ENCODE results near the gene DNTT.
"Not testable (repeated sequence)": the region's sequence is repeated elsewhere in the genome, so short reads cannot be mapped to it uniquely, and the experiment has no call there.

DNTT gene

DNA sequence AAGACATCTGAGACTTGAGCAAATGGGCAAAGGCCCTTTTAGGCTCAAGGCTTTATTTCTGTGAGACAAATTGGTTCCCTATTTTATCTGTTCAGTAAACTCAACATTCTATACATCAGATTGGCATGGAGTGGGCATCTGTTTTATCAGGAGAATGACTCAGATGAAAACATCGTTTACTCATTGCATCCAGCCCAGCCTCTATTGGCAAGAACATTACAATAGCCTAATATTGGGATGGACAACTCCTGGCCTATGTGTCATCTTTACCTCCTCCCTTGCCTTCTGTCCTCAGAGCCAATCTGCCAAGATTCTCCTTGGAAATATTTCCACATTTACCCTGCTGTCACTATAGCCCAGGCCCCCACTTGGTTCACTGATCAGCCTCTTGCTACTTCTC is 27.4 kb upstream of the DNTT start:
- FAIRE-seq = no peak

DNA sequence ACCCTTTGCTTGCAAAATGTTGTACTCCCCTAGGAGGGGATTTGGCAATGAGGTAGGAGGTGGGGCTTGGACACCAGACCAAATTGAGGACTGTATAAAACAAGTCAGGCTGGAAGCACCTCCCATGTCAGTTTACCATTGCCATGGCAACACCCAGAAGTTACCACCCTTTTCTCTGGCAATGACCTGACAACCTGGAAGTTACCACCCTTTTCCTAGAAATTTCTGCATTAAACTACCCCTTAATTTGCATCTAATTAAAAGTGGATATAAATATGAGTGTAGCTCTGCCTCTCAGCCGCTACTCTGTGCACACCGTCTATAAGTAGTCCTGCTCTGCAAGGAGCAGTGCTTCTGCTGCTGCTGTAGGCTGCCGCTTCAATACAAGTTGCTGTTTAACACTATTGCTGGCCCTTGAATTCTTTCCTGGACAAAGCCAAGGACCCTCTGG is 25.0 kb upstream of the DNTT start:
- no peak for FAIRE-seq

DNA sequence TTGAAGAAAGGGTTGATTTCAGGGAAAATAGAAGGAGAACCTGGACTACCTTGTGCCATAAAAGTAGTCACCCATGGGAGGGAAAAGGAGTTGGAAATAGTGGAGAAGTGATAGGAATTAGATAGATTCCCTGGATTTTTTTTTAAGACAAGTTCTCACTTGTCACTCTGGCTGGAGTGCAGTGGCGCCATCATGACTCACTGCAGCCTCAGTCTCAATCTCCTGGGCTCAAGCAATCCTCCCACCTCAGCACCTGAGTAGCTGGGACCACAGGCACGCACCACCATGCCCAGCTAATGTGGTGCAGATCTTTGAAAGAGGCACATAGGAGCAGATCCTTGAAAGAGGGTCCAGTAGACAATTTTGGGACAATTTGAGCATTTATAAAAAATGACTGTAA is 23.4 kb upstream of the DNTT start:
- FAIRE-seq = no peak

DNA sequence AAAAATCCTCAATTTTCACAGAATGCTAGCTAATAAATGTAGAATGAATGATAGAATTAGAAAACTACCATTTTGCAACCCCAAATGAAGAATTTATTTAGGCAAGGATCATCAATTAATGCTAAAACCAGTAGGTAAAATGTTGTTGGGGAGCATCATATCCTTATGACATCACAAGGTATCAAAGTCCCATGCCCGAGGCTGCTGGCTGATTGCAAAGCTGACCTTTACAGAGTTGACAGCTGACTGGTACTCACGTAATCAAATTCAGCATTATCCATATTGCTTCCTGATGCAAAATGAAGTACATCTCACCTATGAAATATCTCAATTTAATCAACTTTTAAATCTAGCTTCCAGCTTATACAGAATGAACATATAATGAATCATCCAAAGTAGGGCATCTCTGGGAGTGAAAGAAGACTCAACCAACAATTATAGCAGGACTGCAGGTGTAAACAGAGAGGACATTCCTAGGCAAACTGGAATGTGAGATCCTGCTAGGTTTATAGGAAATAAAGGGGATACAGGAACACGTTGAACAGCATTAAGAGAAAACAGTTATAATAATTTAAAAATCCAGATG is 22.7 kb upstream of the DNTT start:
- FAIRE-seq = no peak

DNA sequence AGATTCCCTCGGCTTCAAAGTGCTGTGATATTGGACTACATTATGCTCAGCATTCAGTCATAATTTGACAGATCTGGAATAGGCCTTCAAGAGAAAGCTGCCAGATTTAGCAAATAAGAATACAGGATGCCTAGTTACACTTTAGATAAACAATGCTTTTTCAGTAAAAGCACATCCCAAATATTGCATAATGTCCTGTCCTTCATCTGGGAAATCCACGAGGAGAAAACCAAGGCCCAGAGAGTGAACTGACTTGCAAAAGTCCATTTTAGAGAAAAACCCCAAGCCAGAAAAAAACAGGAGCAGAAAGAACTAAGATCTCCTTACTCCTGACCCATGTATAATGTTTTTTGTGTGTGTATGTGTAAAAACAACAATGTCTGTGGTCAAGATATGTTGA is 20.9 kb upstream of the DNTT start:
- FAIRE-seq = no peak

DNA sequence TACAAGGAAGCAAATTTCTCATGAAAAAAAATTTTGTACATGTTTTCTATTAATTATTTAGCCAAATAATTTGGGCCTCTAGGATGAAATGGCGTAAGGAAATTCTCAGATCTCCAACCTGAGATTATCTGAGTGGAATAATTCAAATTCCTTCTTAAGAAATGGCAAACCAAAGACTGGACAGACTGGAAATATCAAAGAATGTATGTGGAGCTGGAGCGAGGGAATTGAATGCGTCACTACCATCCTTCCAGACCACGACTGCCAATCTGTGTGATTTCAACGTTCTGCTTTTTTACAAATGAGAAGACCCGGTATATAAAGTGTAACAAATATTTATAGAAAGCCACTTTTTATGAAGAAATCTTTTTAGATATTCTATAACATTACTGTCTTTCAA is 20.5 kb upstream of the DNTT start:
- FAIRE-seq = no peak

DNA sequence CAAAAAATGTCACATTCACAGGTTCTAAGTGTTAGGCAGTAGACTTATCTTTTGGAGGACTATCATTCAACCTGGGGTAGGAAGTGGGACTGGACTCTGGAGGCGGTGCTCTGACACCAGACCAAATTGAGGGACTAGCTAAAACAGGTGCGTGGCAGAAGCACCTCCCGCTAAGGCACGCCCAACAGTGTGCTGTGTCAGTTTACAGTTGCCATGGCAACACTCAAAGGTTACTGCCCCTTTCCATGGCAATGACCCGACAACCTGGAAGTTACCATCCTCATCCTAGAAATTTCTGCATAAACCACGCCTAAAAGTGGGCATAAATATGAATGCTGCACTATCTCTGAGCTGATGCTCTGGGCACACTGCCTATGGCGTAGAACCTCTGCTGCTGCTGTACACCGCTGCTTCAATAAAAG is 18.9 kb upstream of the DNTT start:
- no peak for FAIRE-seq

DNA sequence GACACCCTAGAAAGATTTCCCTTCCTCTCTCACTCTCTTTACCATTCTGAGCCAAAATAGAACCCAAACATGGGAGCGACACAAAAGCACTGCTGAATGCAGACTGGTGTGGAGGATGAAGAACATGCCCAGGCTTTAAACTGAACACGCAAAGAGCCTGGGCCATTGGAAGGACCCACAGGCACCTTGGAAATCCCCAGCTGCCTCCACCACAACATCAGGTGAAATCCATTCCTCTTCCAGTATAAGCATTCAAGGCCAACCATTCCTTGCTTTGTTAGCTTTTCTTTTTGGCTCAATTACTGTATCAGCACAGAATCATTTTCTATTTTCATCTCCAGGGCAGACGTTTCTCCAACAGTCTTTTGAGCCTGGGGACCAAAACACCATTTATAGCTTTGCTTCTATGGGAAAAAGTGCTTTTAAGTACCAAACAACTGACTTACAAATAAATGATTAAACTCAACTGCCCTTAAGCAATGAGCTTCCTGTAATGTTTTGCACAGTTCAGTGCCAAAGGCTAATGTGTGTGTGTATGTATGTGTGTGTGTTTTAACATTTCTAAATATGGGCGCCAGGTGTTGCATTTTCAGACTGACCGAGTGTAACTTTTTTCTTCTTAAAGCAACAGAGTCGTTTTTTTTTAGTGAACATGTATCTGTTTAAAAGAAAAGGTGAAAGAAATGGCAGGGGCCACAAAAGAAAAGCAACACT is 16.7 kb upstream of the DNTT start:
- FAIRE-seq = peak; percentile 93

DNA sequence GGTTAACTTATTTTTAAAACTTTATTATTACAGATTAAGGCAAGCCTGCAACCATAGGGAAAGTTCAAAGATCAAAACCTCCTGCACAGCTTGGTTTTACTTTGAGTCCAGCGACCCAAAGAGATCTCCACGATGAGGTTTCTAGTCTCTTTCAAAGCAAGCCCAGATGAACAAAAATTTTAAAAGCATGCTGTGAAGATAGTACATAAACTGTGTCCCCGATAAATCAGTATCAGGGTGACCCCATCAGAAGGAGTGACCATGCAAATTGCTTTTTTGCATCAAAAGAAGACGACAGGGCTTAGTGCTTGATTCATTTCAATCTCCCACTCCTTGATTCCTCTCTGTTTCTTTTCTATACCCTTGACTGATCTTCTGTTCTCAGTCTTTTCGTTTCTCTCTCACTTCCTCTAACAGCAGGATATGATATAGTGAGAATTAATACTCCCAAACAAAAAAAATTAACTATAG is 16.0 kb upstream of the DNTT start:
- FAIRE-seq = no peak

DNA sequence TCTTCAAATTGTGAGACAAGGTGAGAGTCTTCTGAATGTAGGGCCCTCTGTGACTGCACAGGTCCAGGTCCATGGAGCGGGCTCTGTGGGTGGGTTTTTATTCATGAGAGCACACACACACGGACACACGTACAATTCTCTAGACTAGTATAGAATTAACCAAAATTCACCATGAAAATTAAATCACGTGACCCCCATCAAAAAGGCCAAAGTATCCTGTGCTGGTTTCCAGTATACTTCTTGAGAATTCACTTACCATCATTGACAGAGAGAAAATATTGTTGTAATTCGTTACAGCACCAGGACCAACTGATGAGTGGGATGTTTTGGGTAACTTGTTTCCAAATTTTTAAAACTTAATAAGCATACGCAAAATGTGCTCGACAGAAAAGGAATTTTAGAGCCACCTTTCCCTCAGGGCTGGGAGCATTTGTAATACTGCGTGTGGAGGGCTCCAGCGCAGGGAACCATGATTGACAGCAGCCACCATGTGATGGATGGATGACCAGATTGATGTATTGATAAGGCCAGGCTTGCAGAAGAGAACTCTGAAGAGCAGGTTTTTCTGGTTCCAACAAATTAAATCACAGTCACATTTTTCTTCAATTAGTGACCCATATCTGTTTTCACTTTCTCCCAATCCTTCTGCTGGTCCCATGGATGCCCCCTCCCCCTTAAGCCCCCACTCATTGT is 14.9 kb upstream of the DNTT start:
- no peak for FAIRE-seq

DNA sequence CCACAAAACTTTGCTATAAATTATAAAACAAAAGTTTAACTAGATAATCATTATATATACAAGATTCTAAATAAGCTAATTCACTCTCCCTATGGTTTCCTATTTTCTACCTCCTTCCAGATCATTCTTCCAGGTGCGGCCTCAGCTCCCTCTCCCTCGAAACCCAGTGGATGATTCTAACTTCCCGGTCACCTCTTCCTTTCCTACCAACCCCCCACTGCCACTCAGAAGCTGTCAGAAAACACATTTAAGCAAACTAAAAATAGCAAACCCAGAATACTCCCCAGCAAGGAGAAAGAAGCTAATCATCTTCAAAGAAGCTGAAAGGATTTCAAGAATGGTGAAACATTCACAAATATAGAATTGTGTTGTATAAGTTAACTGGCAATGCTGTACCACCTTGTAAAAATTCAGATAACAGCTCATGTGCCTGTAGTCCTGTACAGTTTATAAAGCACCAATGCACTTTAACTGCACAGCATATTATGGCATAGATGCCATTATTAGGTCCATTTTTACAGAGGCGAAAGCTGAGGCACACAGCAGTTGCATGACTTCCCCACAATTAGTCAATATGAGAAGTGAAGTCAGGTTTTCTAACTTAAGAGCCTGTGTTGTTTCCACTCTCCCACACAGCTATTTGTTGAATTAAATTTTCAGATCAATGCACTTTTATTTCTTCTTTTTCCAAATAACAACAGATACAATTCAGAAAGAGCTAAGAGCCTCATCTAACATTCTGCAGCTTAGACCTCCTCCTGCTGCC is 13.7 kb upstream of the DNTT start:
- no peak for FAIRE-seq

DNA sequence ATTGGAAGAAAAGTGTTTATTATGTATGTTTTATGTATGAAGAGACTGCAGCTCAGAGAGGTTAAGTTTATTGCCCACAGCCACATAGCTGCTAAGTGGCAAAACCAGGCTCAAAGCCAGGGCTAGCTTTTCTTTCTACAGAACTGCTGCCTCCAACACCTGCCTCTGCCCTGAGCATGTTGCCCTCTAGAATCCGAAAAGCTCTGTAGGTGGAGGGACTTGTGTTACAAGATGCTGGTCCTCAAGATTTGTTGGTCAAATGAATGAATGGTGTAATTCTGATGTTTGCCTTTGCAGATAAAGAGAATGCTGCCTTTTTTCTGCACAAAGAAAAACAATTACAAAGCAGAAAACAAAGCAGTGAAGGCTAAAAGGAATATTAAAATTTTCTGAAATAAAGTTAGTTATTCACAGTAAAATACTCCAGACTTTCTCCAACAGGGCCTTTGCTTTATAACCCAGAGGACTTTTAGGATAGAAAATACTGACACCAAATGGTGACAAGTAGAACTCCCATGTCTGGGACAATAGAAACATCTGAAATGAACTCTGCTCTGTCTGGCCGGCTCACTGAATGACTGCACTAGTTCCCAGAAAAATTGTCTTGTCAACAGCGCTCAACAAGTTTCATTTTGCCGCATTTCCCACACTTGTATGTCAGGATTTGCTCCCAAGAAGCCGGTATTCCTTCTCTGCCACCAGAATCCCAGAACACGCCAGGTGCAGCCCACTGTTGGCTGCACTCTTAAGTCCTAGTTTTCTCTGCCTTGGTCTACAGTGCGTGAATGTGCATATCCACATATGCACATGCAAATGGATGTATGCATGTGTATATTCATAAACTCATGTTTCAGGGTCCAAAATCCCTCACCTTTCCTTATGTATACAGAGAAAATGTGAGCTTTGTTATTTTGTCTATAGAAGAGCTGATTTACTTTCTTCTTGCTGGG is 11.0 kb upstream of the DNTT start:
- no peak for FAIRE-seq

DNA sequence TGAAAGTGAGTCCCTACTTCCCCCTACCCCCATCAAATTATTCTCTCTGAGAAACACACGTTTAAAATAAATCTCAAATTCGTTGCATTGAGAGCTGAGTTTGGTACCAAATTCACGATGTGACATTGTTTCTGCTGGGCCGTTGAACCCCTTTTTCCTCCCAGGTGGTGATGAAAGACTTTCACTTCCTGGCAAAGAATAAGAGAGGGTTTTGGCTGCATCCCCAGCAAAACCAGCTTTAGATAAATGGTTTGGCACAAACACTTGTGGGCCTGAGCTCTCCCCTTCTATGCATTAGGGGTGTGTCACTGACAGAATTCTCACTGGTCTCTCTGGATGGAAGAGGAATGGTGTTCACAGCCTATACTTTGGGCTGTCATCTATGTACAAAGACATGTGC is 8.8 kb upstream of the DNTT start:
- no peak for FAIRE-seq

DNA sequence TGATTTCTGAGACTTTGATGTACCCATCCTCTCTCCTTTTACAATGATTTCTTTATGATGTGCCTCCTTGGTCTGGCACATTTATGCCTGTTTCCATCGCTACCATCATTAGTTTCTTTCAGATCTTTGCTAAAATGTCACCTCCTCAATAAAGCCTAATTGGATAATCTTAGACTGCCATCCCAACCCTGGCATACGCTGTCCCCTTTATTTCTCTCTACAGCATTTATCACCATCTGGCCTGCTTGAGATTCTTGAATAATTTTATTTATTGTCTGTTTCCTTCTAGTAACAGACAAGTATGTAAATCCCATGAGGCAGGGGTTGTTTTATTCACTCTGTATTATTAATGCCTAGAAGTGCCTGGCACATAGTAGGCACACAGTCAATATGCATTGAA is 6.7 kb upstream of the DNTT start:
- FAIRE-seq = no peak

DNA sequence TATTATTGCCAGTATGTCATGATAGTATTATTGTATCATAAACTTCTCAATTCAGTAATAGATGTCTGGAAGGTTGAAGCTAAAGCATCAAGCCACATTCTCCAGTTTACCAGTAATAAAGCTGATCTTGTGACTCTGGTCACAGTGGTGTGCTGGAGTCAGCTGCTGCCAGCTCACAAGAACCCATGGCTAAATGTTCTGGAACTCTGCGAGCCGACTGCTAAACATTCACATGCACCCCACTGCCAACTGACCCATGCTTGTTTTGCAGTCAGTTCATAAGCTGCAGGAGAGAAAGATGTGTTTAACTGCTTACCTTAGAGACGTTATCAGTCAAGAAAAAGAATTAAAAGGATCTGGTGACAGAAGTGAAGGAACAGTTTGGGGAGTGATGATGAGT is 5.9 kb upstream of the DNTT start:
- no peak for FAIRE-seq

DNA sequence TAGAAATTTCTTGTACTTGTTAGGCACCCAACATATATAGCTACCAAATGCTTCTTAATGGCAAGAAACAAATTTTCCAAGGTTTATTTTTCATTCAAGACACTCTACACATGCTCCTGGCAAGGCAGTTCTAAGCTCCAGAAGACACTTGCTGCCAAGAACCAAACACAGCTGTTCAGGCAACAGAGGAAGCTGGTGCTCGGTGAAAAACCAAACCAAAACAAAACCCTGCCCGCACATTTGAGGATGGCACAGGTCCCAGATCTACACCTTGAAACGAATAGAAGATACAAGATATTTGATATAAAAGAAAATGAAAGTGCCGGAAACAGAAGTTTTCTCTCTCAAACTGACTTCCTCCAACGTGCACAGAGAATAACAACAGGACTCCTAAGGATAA is 4.9 kb upstream of the DNTT start:
- FAIRE-seq = no peak

DNA sequence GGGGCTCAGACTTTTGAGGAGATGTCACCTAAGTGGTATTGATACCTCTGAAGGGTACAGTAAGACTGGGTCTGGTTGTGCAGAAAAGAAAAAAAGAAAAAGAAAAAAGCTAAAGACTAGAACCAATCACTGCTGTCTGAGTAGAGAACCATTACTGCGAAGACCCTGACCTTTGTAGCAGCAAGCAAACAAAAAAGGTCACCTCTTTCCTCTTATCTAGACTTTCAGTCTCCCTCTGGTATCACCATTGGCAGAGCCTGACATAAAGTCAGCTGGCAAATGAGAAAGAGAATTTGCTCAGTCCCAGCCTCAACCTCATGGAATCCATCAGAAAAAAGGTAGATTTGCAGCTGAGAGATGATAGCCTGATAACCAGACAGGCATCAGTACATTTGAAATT is 2.6 kb upstream of the DNTT start:
- FAIRE-seq = no peak

DNA sequence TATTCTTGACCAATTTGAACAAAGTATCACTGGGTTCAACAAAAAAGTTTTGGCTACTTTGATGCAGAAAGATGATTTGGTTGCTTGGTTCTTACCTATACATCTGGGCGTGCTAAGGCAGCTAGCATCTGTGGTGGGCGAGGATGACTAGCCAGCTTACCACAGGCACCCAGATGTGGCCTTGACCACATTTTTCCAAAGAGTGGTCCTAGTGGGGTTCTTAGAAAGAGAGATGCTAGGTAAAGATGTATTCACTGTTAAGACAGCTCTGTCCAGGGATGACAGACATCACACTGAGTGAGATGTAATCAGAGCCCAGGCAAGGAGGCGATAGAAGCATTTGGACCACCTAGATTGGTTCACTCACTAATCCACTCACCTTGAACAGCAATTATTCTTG is 785 bp downstream of the DNTT start:
- no peak for FAIRE-seq

DNA sequence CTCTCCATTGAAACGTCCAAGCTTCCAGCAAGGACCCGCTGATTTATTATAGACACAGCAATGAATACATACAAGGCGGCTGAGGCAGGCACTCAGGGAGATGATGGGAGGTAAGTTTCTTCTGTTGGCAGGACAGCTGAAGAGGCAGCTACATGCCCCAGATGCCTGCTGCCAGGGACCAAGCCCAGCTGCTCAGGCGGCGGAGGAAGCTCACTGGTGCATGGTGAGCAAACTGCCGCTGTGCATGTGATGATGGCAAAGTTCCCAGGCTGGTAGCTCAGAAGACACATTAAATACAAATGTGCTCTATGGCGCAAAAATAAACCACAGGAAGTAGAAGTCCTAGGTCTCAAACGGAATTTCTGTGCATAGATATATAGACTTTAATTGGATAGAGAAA is 2.3 kb downstream of the DNTT start:
- FAIRE-seq = no peak

DNA sequence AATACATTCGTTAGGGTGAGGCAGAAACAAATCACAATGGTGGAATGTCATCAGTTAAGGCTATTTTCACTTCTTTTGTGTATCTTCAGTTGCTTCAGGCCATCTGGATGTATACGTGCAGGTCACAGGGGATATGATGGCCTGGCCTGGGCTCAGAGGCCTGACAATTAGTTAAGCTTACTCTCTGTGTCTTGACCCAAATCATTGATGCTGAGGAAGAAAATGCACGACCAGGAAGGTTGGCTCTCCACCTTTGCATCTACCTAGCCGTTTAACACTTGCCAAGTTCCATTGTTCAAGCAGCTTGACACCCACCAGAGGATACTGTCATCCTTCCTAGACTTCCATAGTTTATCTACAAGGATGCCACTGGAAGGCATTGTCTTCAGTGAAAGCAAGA is 4.6 kb downstream of the DNTT start:
- FAIRE-seq = not testable (repeated sequence)

DNA sequence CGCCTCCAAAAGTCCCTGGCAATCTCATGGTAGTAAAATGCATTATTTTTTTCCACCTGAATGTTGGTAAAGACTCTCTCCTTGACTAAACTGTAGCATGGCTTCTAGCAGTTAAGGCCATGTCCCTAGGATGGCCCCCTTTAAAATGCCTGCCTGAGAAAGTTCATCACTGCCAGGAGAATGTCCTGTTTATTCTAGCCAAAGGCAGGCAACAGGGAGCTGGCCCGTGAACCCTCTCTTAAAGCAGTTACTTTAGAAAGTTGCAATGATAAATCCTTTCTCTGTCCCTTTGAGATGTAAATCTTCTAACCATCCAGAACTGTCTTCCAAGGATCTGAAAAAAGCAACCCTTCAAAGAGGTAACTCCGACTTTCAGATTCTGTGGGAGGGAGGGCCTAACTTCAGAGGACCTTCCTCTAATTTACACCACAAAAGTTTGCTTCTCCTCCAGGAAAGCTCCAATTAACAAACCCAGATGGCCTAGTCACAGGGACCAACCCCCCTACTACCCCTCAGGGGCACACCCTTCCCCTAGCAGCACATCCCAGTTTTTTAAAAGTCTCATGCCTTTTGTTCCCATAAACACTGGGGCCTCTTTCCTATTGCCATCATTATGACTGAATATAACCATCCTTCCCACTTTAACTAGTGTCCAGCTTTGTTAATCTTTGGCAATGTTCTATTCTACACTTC is 5.5 kb downstream of the DNTT start:
- no peak for FAIRE-seq

DNA sequence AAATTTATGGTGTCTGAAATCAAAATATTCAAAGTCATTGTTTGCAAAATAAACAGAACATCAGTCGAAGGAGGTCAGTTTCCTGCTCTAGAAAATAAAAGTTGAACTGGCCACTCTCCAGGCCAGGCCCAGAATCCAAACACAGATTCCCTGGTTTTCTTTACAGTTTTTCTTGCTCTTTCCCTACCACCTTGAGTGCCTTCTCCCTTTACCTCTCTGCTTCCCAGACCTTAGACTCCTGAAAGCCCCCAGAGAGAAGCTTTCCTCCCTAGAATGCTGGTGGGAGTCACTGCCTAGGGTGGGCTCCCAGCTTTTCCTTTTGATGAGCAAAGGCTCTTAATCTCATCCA is 6.1 kb downstream of the DNTT start:
- no peak for FAIRE-seq

Measured in colon (tissue), 2 donors.